Naive thymus-derived CD4-positive, alpha-beta T cell (primary cell): ENCODE data around the gene LMAN2L. TPM values are rescaled to one million over a fixed set of nuclear protein-coding genes. Genes with fewer than 3 reads are reported as not detected.

Source experiments
- ATAC-seq: fragments of 150-1000 bp; cut with Tn5 transposase; 2 replicates; pipeline ENCODE4 v1.10.0; 2021; ENCODE audit warnings: mild to moderate bottlenecking, moderate library complexity
- CTCF ChIA-PET: fragments of 350-600 bp; sonication (Branson Sonifier 250); formaldehyde crosslinking; loops from one replicate; lab custom pipeline; 2021; ENCODE audit warnings: antibody characterized with exemption; lab: Charles Lee
- POLR2A ChIA-PET: fragments of 350-600 bp; sonication (Branson Sonifier 250); formaldehyde crosslinking; loops from one replicate; lab custom pipeline; 2021; ENCODE audit warnings: antibody characterized with exemption, inconsistent platforms; lab: Charles Lee
- DNase-seq, 9 donors: peaks; one replicate each; pipeline versions ENCODE4 v3.0.0 to v3.0.0-alpha.2; 2020 to 2022; ENCODE audit warnings: mixed read lengths in 1 of 9
- H3K27ac ChIP-seq: one replicate; pipeline ENCODE4 v1.7.0; 2013; ENCODE audit warnings: mild to moderate bottlenecking, low read depth, low read length, moderate library complexity
- H3K27me3 ChIP-seq, 2 donors: one replicate each; pipeline ENCODE4 v1.7.0; 2013; ENCODE audit warnings: low read length in 2 of 2, mild to moderate bottlenecking in 2 of 2, moderate library complexity in 2 of 2; ENCODE audit not compliant: control insufficient read depth in 2 of 2, insufficient read depth in 2 of 2
- H3K36me3 ChIP-seq, 3 experiments: 1 replicate in 2 of 3; 2 replicates in 1 of 3; pipeline ENCODE4 v1.7.0; 2013; ENCODE audit warnings: low read length in 3 of 3, mild to moderate bottlenecking in 3 of 3, moderate library complexity in 1 of 3; ENCODE audit not compliant: insufficient read depth in 3 of 3, control insufficient read depth in 2 of 3
- H3K4me1 ChIP-seq, 2 donors: one replicate each; pipeline ENCODE4 v1.7.0; 2013; ENCODE audit warnings: low read length in 2 of 2, mild to moderate bottlenecking in 2 of 2, moderate library complexity in 1 of 2; ENCODE audit not compliant: control insufficient read depth in 2 of 2, insufficient read depth in 2 of 2
- H3K4me3 ChIP-seq: 2 replicates; pipeline ENCODE4 v1.7.0; 2013; ENCODE audit warnings: mild to moderate bottlenecking, low read length
- H3K9me3 ChIP-seq, 3 experiments: 1 replicate in 2 of 3; 2 replicates in 1 of 3; pipeline ENCODE4 v1.7.0; 2013; ENCODE audit warnings: low read length in 3 of 3; ENCODE audit not compliant: control insufficient read depth in 2 of 3
- H3K27ac Mint-ChIP-seq, 9 donors: one replicate each; pipeline ENCODE4 v1.8.0; 2020 to 2022; ENCODE audit warnings: mixed read lengths in 9 of 9, mild to moderate bottlenecking in 8 of 9, moderate library complexity in 5 of 9, inconsistent platforms in 2 of 9
- H3K27me3 Mint-ChIP-seq, 5 donors: one replicate each; pipeline ENCODE4 v1.8.0; 2021 to 2022; ENCODE audit warnings: mixed read lengths in 5 of 5, mild to moderate bottlenecking in 1 of 5
- H3K36me3 Mint-ChIP-seq, 5 donors: one replicate each; pipeline ENCODE4 v1.8.0; 2020 to 2022; ENCODE audit warnings: mixed read lengths in 5 of 5, mild to moderate bottlenecking in 3 of 5, inconsistent platforms in 1 of 5
- H3K4me1 Mint-ChIP-seq, 7 donors: one replicate each; pipeline ENCODE4 v1.8.0; 2020 to 2022; ENCODE audit warnings: mixed read lengths in 7 of 7, mild to moderate bottlenecking in 3 of 7, inconsistent platforms in 1 of 7
- H3K4me3 Mint-ChIP-seq, 10 donors: one replicate each; pipeline ENCODE4 v1.8.0; 2020 to 2022; ENCODE audit warnings: mild to moderate bottlenecking in 10 of 10, mixed read lengths in 10 of 10, moderate library complexity in 6 of 10, inconsistent platforms in 2 of 10
- H3K9me3 Mint-ChIP-seq, 11 donors: one replicate each; pipeline ENCODE4 v1.8.0; 2020 to 2022; ENCODE audit warnings: mixed read lengths in 11 of 11, mild to moderate bottlenecking in 4 of 11, inconsistent platforms in 1 of 11, moderate library complexity in 1 of 11
- intact Hi-C, 2 donors: fragments of 100-400 bp; cut with micrococcal nuclease; formaldehyde crosslinking; loops; one replicate each; pipeline ENCODE4 v1.15.1; 2023
- polyA plus RNA-seq, 2 donors: library from polyadenylated mRNA; unstranded; fragments of 300-500 nt; fragmentation: Illumina TruSeq; gene quantifications; one replicate each; pipeline ENCODE4 v1.2.3, GENCODE V29; 2021
- total RNA-seq, 6 experiments: library from RNA in 5 of 6; stranded (reverse) in 5 of 6; gene quantifications; 1 replicate in 5 of 6; 2 replicates in 1 of 6; pipeline ENCODE4 v1.2.3 and lab custom pipeline; 2021 to 2026

The LMAN2L gene
- total and polyA plus RNA-seq, 7 experiments from 2014 or later, result 5.0 to 28.4 (median 10.2) TPM

GRCh38 chr2:96703021-96703751, 36.7 kb downstream of the LMAN2L start:
- Mint-ChIP-seq H3K27ac (no peak overlapping the region), H3K9me3 (no peaks in the 10 kb centered on the region), H3K4me1 (peaks cover 0 to 4% (median 0%) of the 10 kb centered on the region in 7 donors), H3K4me3 (no peak overlapping the region), H3K36me3 (peaks cover 3 to 44% (median 16%) of the 10 kb centered on the region in 5 donors), H3K27me3 (no peaks in the 10 kb centered on the region)
- no peak for ATAC-seq
- ChIA-PET CTCF (no interaction called here), POLR2A (no interaction called here)
- no peaks in the 10 kb centered on the region for H3K4me1 ChIP-seq
- no peaks in the 10 kb centered on the region for H3K27me3 ChIP-seq
- H3K27ac ChIP-seq, result no peak overlapping the region
- DNase-seq, result no peak
- H3K4me3 ChIP-seq, result no peak overlapping the region
- H3K36me3 ChIP-seq, result peaks cover 0 to 27% (median 0%) of the 10 kb centered on the region in 3 experiments
- H3K9me3 ChIP-seq, result no peaks in the 10 kb centered on the region
- intact Hi-C loops, result no loop called here

GRCh38 chr2:96702098-96702785, 37.6 kb downstream of the LMAN2L start:
- no peak for DNase-seq

GRCh38 chr2:96701636-96702035, 38.2 kb downstream of the LMAN2L start:
- Histone ChIP-seq H3K4me3 (no peak overlapping the region), H3K27ac (no peak overlapping the region), H3K27me3 (no peaks in the 10 kb centered on the region), H3K9me3 (no peaks in the 10 kb centered on the region), H3K36me3 (peaks cover 0 to 13% (median 0%) of the 10 kb centered on the region in 3 experiments), H3K4me1 (no peaks in the 10 kb centered on the region)
- intact Hi-C loops, result no loop called here
- no peak for ATAC-seq
- Mint-ChIP-seq H3K36me3 (peaks cover 0 to 30% (median 8%) of the 10 kb centered on the region in 5 donors), H3K4me3 (no peak overlapping the region), H3K27me3 (no peaks in the 10 kb centered on the region), H3K9me3 (no peaks in the 10 kb centered on the region), H3K27ac (no peak overlapping the region), H3K4me1 (peaks cover 0 to 4% (median 0%) of the 10 kb centered on the region in 7 donors)
- no peak for DNase-seq
- POLR2A ChIA-PET, result interaction anchor here (0.6 kb wide), 1 partner anchor 60 kb away, joined by 3 read pairs; no protein-coding TSS in a partner anchor
- CTCF ChIA-PET, result interaction anchor here (0.6 kb wide), 1 partner anchor 145 kb away, joined by 3 read pairs; no protein-coding TSS in a partner anchor

More at GRCh38 chr2:96702098-96702785, 37.6 kb downstream of the LMAN2L start:
- no peaks in the 10 kb centered on the region for H3K4me1 ChIP-seq
- H3K9me3 ChIP-seq, result no peaks in the 10 kb centered on the region
- Mint-ChIP-seq H3K4me3 (no peak overlapping the region), H3K36me3 (peaks cover 3 to 36% (median 14%) of the 10 kb centered on the region in 5 donors), H3K27ac (no peak overlapping the region), H3K27me3 (no peaks in the 10 kb centered on the region), H3K4me1 (peaks cover 0 to 4% (median 0%) of the 10 kb centered on the region in 7 donors), H3K9me3 (no peaks in the 10 kb centered on the region)
- H3K4me3 ChIP-seq, result no peak overlapping the region
- peaks cover 0 to 19% (median 0%) of the 10 kb centered on the region in 3 experiments for H3K36me3 ChIP-seq
- H3K27ac ChIP-seq, result no peak overlapping the region
- ChIA-PET CTCF (no interaction called here), POLR2A (interaction anchor here (0.6 kb wide), 1 partner anchor 60 kb away, joined by 3 read pairs; no protein-coding TSS in a partner anchor)
- ATAC-seq, result no peak
- intact Hi-C loops, result no loop called here
- no peaks in the 10 kb centered on the region for H3K27me3 ChIP-seq

GRCh38 chr2:96700086-96700485, 39.8 kb downstream of the LMAN2L start:
- no peak overlapping the region for H3K4me3 Mint-ChIP-seq
- intact Hi-C loops, result no loop called here
- H3K9me3 Mint-ChIP-seq, result no peaks in the 10 kb centered on the region
- Histone ChIP-seq H3K36me3 (no peaks in the 10 kb centered on the region), H3K27ac (no peak overlapping the region), H3K9me3 (no peaks in the 10 kb centered on the region), H3K27me3 (no peaks in the 10 kb centered on the region), H3K4me1 (no peaks in the 10 kb centered on the region), H3K4me3 (no peak overlapping the region)
- ChIA-PET POLR2A (interaction anchor here (1.1 kb wide), 1 partner anchor 72 kb away, joined by 3 read pairs; no protein-coding TSS in a partner anchor), CTCF (no interaction called here)
- no peaks in the 10 kb centered on the region for H3K27me3 Mint-ChIP-seq
- H3K4me1 Mint-ChIP-seq, result peaks cover 0 to 3% (median 0%) of the 10 kb centered on the region in 7 donors
- H3K36me3 Mint-ChIP-seq, result peaks cover 0 to 15% (median 5%) of the 10 kb centered on the region in 5 donors
- no peak overlapping the region for H3K27ac Mint-ChIP-seq
- no peak for ATAC-seq
- DNase-seq, result no peak

GRCh38 chr2:96699621-96700020, 40.2 kb downstream of the LMAN2L start:
- POLR2A ChIA-PET, result interaction anchor here (1.1 kb wide), 1 partner anchor 71 kb away, joined by 3 read pairs; no protein-coding TSS in a partner anchor
- CTCF ChIA-PET, result no interaction called here

GRCh38 chr2:96699021-96699420, 40.8 kb downstream of the LMAN2L start:
- Mint-ChIP-seq H3K36me3 (peaks cover 0 to 5% (median 0%) of the 10 kb centered on the region in 5 donors), H3K9me3 (no peaks in the 10 kb centered on the region), H3K27ac (no peak overlapping the region), H3K4me3 (no peak overlapping the region), H3K4me1 (peaks cover 0 to 3% (median 0%) of the 10 kb centered on the region in 7 donors), H3K27me3 (no peaks in the 10 kb centered on the region)
- intact Hi-C loops, result no loop called here
- POLR2A ChIA-PET, result no interaction called here
- no peaks in the 10 kb centered on the region for H3K36me3 ChIP-seq
- no peaks in the 10 kb centered on the region for H3K4me1 ChIP-seq
- H3K27ac ChIP-seq, result no peak overlapping the region
- no peak overlapping the region for H3K4me3 ChIP-seq
- H3K9me3 ChIP-seq, result no peaks in the 10 kb centered on the region
- no peak for DNase-seq
- CTCF ChIA-PET, result no interaction called here
- no peak for ATAC-seq
- H3K27me3 ChIP-seq, result no peaks in the 10 kb centered on the region

More at GRCh38 chr2:96699621-96700020, 40.2 kb downstream of the LMAN2L start:
- no peaks in the 10 kb centered on the region for H3K36me3 ChIP-seq
- DNase-seq, result no peak
- ATAC-seq, result no peak
- no peak overlapping the region for H3K27ac ChIP-seq
- H3K4me3 ChIP-seq, result no peak overlapping the region
- H3K4me1 ChIP-seq, result no peaks in the 10 kb centered on the region
- H3K9me3 ChIP-seq, result no peaks in the 10 kb centered on the region
- Mint-ChIP-seq H3K4me1 (peaks cover 0 to 3% (median 0%) of the 10 kb centered on the region in 7 donors), H3K27me3 (no peaks in the 10 kb centered on the region), H3K4me3 (no peak overlapping the region), H3K36me3 (peaks cover 0 to 11% (median 5%) of the 10 kb centered on the region in 5 donors), H3K27ac (no peak overlapping the region), H3K9me3 (no peaks in the 10 kb centered on the region)
- H3K27me3 ChIP-seq, result no peaks in the 10 kb centered on the region
- intact Hi-C loops, result no loop called here
